Measurements from ENCODE around the gene PTEN.
"Not testable (repeated sequence)": the region's sequence is repeated elsewhere in the genome, so short reads cannot be mapped to it uniquely, and the experiment has no call there.

The PTEN gene

DNA sequence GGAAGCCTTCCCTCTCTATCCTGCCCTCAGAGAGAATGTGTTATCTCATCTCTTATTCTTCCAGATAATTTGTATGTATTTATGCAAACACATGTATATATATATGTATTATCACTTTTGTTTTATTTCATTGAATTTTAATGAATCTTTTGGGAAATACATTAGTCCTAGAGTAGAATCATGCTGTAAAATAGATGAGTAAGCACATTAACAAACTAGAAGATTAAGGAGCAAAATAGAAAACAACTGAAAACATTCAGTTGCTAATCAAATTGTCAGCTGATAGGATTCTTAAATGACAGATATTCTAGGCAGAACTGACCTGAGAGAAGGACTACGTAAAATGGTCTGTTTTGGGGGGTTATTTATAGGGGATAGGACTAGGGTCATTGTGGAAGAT lies 11.3 kb upstream of the PTEN start:
- Histone ChIP-seq H3K27me3 (ENCODE audit: insufficient read depth, low read length) (no peaks in the 10 kb centered on the region), H3K4me2 (ENCODE audit: low read length) (no peak overlapping the region), H3K9me3 (ENCODE audit: low read length) (no peaks in the 10 kb centered on the region), H3K4me1 (ENCODE audit: insufficient read depth, low read length, severe bottlenecking) (peaks cover 9% of the 10 kb centered on the region), H3K9me2 (ENCODE audit: low read depth, low read length) (no peaks in the 10 kb centered on the region), H3F3A (ENCODE audit: insufficient read depth, low read length) (no peaks in the 10 kb centered on the region), H3K9ac (ENCODE audit: low read length) (no peak overlapping the region), H4K20me1 (ENCODE audit: insufficient read depth, low read length) (no peaks in the 10 kb centered on the region), H3K4me3 (ENCODE audit: low read depth, low read length, poor library complexity, severe bottlenecking) (no peak overlapping the region), H3K36me3 (ENCODE audit: insufficient read depth, low read length) (no peaks in the 10 kb centered on the region), H3K27ac (ENCODE audit: low read depth, low read length, poor library complexity, severe bottlenecking) (no peak overlapping the region), H2AFZ (ENCODE audit: low read length) (no peak overlapping the region), H3K79me2 (ENCODE audit: insufficient read depth, low read length) (no peaks in the 10 kb centered on the region)
- TF ChIP-seq, protein P1, sequence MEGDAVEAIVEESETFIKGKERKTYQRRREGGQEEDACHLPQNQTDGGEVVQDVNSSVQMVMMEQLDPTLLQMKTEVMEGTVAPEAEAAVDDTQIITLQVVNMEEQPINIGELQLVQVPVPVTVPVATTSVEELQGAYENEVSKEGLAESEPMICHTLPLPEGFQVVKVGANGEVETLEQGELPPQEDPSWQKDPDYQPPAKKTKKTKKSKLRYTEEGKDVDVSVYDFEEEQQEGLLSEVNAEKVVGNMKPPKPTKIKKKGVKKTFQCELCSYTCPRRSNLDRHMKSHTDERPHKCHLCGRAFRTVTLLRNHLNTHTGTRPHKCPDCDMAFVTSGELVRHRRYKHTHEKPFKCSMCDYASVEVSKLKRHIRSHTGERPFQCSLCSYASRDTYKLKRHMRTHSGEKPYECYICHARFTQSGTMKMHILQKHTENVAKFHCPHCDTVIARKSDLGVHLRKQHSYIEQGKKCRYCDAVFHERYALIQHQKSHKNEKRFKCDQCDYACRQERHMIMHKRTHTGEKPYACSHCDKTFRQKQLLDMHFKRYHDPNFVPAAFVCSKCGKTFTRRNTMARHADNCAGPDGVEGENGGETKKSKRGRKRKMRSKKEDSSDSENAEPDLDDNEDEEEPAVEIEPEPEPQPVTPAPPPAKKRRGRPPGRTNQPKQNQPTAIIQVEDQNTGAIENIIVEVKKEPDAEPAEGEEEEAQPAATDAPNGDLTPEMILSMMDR (IDR thresholded peaks at IDR 0.05; ENCODE audit: low read length), result no peak
- TF ChIP-seq EZH2 (IDR thresholded peaks at IDR 0.05; ENCODE audit: borderline replicate concordance, low read length), result no peak

DNA sequence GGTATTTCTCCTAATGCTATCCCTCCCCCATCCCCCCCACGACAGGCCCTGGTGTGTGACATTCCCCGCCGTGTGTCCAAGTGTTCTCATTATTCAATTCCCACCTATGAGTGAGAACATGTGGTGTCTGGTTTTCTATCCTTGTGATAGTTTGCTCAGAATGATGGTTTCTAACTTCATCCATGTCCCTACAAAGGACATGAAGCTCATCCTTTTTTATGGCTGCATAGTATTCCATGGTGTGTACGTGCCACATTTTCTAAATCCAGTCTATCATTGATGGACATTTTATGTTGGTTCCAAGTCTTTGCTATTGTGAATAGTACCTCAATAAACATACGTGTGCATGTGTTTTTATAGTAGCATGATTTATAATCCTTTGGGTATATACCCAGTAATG lies 8.2 kb upstream of the PTEN start:
- not testable (repeated sequence) for H3K9ac ChIP-seq (ENCODE audit: low read length); H3K4me2 ChIP-seq (ENCODE audit: low read length); H3K9me3 ChIP-seq (ENCODE audit: low read length); H4K20me1 ChIP-seq (ENCODE audit: insufficient read depth, low read length); H3K9me2 ChIP-seq (ENCODE audit: low read depth, low read length); H3F3A ChIP-seq (ENCODE audit: insufficient read depth, low read length); H3K36me3 ChIP-seq (ENCODE audit: insufficient read depth, low read length); H2AFZ ChIP-seq (ENCODE audit: low read length); H3K79me2 ChIP-seq (ENCODE audit: insufficient read depth, low read length); H3K4me3 ChIP-seq (ENCODE audit: low read depth, low read length, poor library complexity, severe bottlenecking); H3K27me3 ChIP-seq (ENCODE audit: insufficient read depth, low read length); H3K27ac ChIP-seq (ENCODE audit: low read depth, low read length, poor library complexity, severe bottlenecking)
- peaks cover 13% of the 10 kb centered on the region for H3K4me1 ChIP-seq (ENCODE audit: insufficient read depth, low read length, severe bottlenecking)

DNA sequence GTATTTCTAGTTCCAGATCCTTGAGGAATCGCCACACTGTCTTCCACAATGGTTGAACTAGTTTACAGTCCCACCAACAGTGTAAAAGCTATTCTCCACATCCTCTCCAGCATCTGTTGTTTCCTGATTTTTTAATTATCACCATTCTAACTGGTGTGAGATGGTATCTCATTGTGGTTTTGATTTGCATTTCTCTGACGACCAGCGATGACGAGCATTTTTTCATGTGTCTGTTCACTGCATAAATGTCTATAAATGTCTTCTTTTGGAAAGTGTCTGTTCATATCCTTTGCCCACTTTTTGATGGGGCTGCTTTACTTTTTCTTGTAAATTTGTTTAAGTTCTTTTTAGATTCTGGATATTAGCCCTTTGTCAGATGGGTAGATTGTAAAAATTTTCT lies 7.8 kb upstream of the PTEN start:
- H3K4me3 ChIP-seq (ENCODE audit: low read depth, low read length, poor library complexity, severe bottlenecking); H3K27me3 ChIP-seq (ENCODE audit: insufficient read depth, low read length); H3K9me2 ChIP-seq (ENCODE audit: low read depth, low read length); H4K20me1 ChIP-seq (ENCODE audit: insufficient read depth, low read length); H3K4me2 ChIP-seq (ENCODE audit: low read length); H3K79me2 ChIP-seq (ENCODE audit: insufficient read depth, low read length); H3K36me3 ChIP-seq (ENCODE audit: insufficient read depth, low read length); H3F3A ChIP-seq (ENCODE audit: insufficient read depth, low read length); H2AFZ ChIP-seq (ENCODE audit: low read length); H3K27ac ChIP-seq (ENCODE audit: low read depth, low read length, poor library complexity, severe bottlenecking); H3K9ac ChIP-seq (ENCODE audit: low read length); H3K9me3 ChIP-seq (ENCODE audit: low read length): not testable (repeated sequence)
- H3K4me1 ChIP-seq (ENCODE audit: insufficient read depth, low read length, severe bottlenecking), result peaks cover 16% of the 10 kb centered on the region

DNA sequence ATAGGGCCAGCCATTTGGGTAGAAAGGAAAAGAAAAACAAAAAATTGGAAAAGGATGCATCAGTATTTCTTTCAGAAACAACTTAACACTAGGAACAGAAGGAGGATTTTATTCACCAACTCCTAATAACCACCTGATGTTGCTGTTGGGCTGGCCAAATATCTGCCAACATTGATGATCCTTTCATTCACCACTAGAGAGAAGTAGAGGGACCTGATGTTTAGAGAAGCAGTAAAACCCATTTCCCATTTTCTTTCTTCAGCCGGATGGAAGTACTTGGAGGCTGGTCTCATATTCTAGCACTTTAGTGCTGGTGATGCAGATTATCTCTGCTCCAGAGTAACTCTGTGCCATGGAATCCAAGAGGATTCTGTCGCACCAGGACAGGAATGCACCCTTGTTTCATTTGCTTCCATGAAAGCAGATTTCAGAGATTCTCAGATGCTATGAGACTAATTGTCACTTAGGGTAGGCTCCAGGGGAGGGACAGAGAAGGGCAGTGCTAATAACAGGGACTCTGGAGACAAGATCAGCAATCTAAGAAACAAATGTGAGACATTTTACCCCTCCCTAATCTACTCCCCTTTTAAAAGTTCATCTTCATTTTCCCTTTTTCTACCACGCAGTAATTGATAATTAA lies 3.1 kb upstream of the PTEN start:
- Histone ChIP-seq H3K9me3 (ENCODE audit: low read length) (no peaks in the 10 kb centered on the region), H3K4me1 (ENCODE audit: insufficient read depth, low read length, severe bottlenecking) (peaks cover 20% of the 10 kb centered on the region), H3K79me2 (ENCODE audit: insufficient read depth, low read length) (peaks cover 16% of the 10 kb centered on the region), H3K27me3 (ENCODE audit: insufficient read depth, low read length) (no peaks in the 10 kb centered on the region), H3K27ac (ENCODE audit: low read depth, low read length, poor library complexity, severe bottlenecking) (peak overlapping the region; percentile 98), H2AFZ (ENCODE audit: low read length) (no peak overlapping the region), H3K9me2 (ENCODE audit: low read depth, low read length) (no peaks in the 10 kb centered on the region), H3K4me2 (ENCODE audit: low read length) (peak overlapping the region; percentile 64), H3F3A (ENCODE audit: insufficient read depth, low read length) (no peaks in the 10 kb centered on the region), H3K4me3 (ENCODE audit: low read depth, low read length, poor library complexity, severe bottlenecking) (peak overlapping the region; percentile 99), H4K20me1 (ENCODE audit: insufficient read depth, low read length) (no peaks in the 10 kb centered on the region), H3K9ac (ENCODE audit: low read length) (peak overlapping the region; percentile 67), H3K36me3 (ENCODE audit: insufficient read depth, low read length) (peaks cover 9% of the 10 kb centered on the region; the same call in 1 of the 2 replicates)
- TF ChIP-seq, protein P1 (IDR thresholded peaks at IDR 0.05; ENCODE audit: low read length), result peak; percentile 58
- no peak for TF ChIP-seq EZH2 (IDR thresholded peaks at IDR 0.05; ENCODE audit: borderline replicate concordance, low read length)

All from OCI-LY1 (cell line).